ENCODE results near the gene NDUFA11. TPM values are rescaled to one million over a fixed set of nuclear protein-coding genes. Genes with fewer than 3 reads are reported as not detected.
A peak's percentile ranks its signal among the peaks of the same experiment; 100 is the strongest.

Gene NDUFA11
- total and polyA plus RNA-seq, 9 of the 15 experiments (the other 6 are each of a cell fraction or from before 2014, with no cell fraction given): 63.3 to 486 (median 274) TPM

GRCh38 chr19:5951338-5951861 lies 47.8 kb upstream of the NDUFA11 start:
- Histone ChIP-seq H3K9me1 (ENCODE audit: control insufficient read depth, insufficient read depth, low read length) (peaks cover 3% of the 10 kb centered on the region), H3K9me3 (replicated peaks; ENCODE audit: control insufficient read depth, insufficient read depth, low read depth, low read length) (no peaks in the 10 kb centered on the region), H3K4me3 (no peak overlapping the region), H3K36me3 (ENCODE audit: control insufficient read depth, insufficient read depth, low read length) (peaks cover 55% of the 10 kb centered on the region), H3K4me1 (replicated peaks in 1 of 2; ENCODE audit: control insufficient read depth in 2 of 2, insufficient read depth in 2 of 2, low read length in 2 of 2) (peaks cover 31 to 38% of the 10 kb centered on the region in 2 experiments), H4K20me1 (replicated peaks; ENCODE audit: control insufficient read depth, insufficient read depth, low read length) (peaks cover 12% of the 10 kb centered on the region; the same call in 1 of the 2 replicates), H3K4me2 (ENCODE audit: insufficient read depth, low read length) (no peak overlapping the region), H3K79me2 (ENCODE audit: control insufficient read depth, insufficient read depth, low read length) (peaks cover 93% of the 10 kb centered on the region), H3K27me3 (ENCODE audit: control insufficient read depth in 2 of 2, insufficient read depth in 2 of 2, low read length in 2 of 2) (no peaks in the 10 kb centered on the region), H3K27ac (ENCODE audit: extremely low read depth, low read depth, low read length) (no peak overlapping the region), H2AFZ (ENCODE audit: low read depth, low read length) (no peak overlapping the region), H3K9ac (ENCODE audit: insufficient read depth in 1 of 2, low read depth in 2 of 2, low read length in 2 of 2) (peak overlapping the region in 1 of 2 experiments; percentile 37; a peak in 2 of 4 replicates)
- ChIA-PET CTCF (ENCODE audit: low intra/inter-chr PET ratio) (interaction anchor here (0.7 kb wide), 1 partner anchor 147 kb away, joined by 3 read pairs; no protein-coding TSS in a partner anchor), POLR2A (interaction anchor here (0.8 to 1.0 kb wide), 3 partner anchors 14 to 40 kb away, joined by 5 to 6 read pairs (median 5); no protein-coding TSS in a partner anchor)
- in situ Hi-C loops (cut with MboI): no loop called here
- BruUV-seq (replicated peaks): no TSS peak
- WGBS (ENCODE audit: insufficient coverage, low coverage, missing lambda C conversion rate): 86% methylated on average over 13 of the region's 19 CpGs
- DNase-seq (ENCODE audit: extremely low read depth in 1 of 4, low spot score in 3 of 4) (no peak), ATAC-seq (no peak), FAIRE-seq (no peak)
- TF ChIP-seq KDM2B (CRISPR knock-in tag; IDR thresholded peaks at IDR 0.05) (no peak), SRSF1 (IDR thresholded peaks at IDR 0.05; ENCODE audit: low read depth, low read length) (no peak), E2F3 (CRISPR knock-in tag; IDR thresholded peaks at IDR 0.05) (no peak), TSHZ1 (CRISPR knock-in tag; IDR thresholded peaks at IDR 0.05) (no peak), ATF1 (CRISPR knock-in tag; IDR thresholded peaks at IDR 0.05) (no peak), ATF1 (tag; IDR thresholded peaks at IDR 0.05) (no peak), ZBTB26 (CRISPR knock-in tag; IDR thresholded peaks at IDR 0.05) (no peak), RBM39 (optimal IDR thresholded peaks at IDR 0.05; ENCODE audit: low read depth, low read length) (no peak), HLTF (IDR thresholded peaks at IDR 0.05) (no peak), ZFP30 (CRISPR knock-in tag; IDR thresholded peaks at IDR 0.05; ENCODE audit: borderline replicate concordance) (no peak), PURB (CRISPR knock-in tag; IDR thresholded peaks at IDR 0.05; ENCODE audit: low read depth) (no peak)
- TF ChIP-seq, protein P1, sequence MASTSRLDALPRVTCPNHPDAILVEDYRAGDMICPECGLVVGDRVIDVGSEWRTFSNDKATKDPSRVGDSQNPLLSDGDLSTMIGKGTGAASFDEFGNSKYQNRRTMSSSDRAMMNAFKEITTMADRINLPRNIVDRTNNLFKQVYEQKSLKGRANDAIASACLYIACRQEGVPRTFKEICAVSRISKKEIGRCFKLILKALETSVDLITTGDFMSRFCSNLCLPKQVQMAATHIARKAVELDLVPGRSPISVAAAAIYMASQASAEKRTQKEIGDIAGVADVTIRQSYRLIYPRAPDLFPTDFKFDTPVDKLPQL (IDR thresholded peaks at IDR 0.05; ENCODE audit: extremely low read depth, insufficient read length): no peak
- TF ChIP-seq, protein P2, sequence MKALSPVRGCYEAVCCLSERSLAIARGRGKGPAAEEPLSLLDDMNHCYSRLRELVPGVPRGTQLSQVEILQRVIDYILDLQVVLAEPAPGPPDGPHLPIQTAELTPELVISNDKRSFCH (CRISPR knock-in tag; IDR thresholded peaks at IDR 0.05): no peak
- TF ChIP-seq, protein P2 (tag; IDR thresholded peaks at IDR 0.05): no peak
- intact Hi-C loops (cut with micrococcal nuclease): no loop called here

Data from K562 (cell line).